CD4-positive, alpha-beta T cell treated with Interleukin-1 beta for 1 hour (primary cell): ENCODE data around the gene MICAL1.

Experiments used
- DNase-seq, 2 donors: peaks; one replicate each; pipeline ENCODE4 v3.0.0-alpha.2; 2020 to 2022

Gene MICAL1

GRCh38 chr6:109428889-109429477 lies 26.6 kb downstream of the MICAL1 start:
- no peak for DNase-seq

- DNase-seq, result no peak
These were observed 30.6 kb downstream of the MICAL1 start for GRCh38 chr6:109424946-109425345.

- no peak for DNase-seq
These were observed 34.4 kb downstream of the MICAL1 start for GRCh38 chr6:109421184-109421583.

- no peak for DNase-seq
These were observed 34.8 kb downstream of the MICAL1 start for GRCh38 chr6:109420751-109421150.

GRCh38 chr6:109417646-109418045 lies 37.9 kb downstream of the MICAL1 start:
- DNase-seq, result no peak

GRCh38 chr6:109411034-109411433 lies 44.5 kb downstream of the MICAL1 start:
- no peak for DNase-seq

- no peak for DNase-seq
These were observed 49.4 kb downstream of the MICAL1 start for GRCh38 chr6:109406196-109406595.

- no peak for DNase-seq
These were observed 58.6 kb downstream of the MICAL1 start for GRCh38 chr6:109397020-109397419.

- DNase-seq, result no peak
These were observed 59.4 kb downstream of the MICAL1 start for GRCh38 chr6:109396046-109396718.
